ENCODE results near the gene BGN.

DNA sequence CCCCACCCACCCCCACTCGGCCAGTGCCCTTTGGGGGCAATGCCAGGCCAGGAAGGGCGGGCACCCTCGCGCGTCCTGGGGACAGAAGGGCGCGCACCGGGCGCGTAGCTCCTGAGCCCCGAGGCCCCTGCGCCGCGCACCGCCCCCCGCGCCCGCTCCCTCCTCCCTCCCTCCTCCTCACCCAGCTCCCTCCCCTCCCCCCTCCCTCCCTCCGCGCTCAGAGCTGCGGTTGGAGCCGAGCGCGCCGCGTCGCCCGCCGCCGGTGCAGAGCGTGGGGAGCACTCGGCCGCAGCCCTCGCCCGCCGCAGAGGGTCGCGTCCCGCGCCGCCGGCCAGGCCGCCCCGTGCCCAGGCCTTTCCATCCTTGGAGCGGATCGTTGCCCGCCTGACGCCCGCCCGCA lies 22.6 kb downstream of the BGN start, which contains the start of gene ATP2B3:
- no peak for TF ChIP-seq POLR2A (IDR thresholded peaks at IDR 0.05)
- TF ChIP-seq, protein P1, sequence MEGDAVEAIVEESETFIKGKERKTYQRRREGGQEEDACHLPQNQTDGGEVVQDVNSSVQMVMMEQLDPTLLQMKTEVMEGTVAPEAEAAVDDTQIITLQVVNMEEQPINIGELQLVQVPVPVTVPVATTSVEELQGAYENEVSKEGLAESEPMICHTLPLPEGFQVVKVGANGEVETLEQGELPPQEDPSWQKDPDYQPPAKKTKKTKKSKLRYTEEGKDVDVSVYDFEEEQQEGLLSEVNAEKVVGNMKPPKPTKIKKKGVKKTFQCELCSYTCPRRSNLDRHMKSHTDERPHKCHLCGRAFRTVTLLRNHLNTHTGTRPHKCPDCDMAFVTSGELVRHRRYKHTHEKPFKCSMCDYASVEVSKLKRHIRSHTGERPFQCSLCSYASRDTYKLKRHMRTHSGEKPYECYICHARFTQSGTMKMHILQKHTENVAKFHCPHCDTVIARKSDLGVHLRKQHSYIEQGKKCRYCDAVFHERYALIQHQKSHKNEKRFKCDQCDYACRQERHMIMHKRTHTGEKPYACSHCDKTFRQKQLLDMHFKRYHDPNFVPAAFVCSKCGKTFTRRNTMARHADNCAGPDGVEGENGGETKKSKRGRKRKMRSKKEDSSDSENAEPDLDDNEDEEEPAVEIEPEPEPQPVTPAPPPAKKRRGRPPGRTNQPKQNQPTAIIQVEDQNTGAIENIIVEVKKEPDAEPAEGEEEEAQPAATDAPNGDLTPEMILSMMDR (IDR thresholded peaks at IDR 0.05): no peak
